ENCODE results near the gene AHRR. TPM values are rescaled to one million over a fixed set of nuclear protein-coding genes. Genes with fewer than 3 reads are reported as not detected.
"Not testable (repeated sequence)": the region's sequence is repeated elsewhere in the genome, so short reads cannot be mapped to it uniquely, and the experiment has no call there.

The AHRR gene
- total RNA-seq, 1 donor from 2014 or later = 23.9 TPM

DNA sequence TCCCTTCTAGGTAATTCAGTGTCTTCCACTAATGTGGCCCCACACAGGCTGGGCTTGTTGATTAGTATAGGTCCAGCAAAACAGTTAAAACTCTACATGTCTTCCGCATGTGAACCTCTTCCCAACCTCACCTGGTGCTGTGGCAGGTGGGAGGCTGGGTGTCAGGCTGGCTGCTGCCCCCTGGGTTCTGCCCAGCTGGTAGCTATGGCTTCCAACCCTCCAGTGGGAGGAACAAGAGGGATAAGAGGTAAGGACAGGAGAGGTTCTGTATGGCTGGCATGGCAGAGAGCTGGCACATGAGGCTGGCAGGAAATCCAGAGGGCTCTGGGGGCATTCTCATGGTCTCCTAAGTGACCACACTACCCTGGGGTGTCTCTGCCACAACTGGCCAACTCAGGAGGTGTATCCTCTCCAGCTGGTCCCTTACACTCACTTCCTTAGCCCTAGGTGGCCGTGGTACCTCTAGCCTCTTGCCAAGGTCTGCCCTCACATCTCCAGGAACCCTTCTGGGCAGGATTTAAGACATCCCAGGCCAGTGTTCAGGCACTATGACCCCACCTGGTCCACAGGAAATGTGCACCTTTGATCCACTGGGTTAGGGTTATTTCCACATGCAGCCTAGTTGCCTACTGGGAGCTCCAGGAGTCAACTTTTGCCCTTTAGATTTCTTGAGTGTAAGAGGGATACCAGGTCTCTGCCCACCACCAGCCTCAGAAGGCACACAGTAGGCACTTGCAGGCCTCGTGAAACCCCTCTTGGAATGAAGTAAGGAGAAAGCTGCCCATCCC lies 41.7 kb downstream of the AHRR start:
- DNase-seq (ENCODE audit: extremely low read depth, low read depth, low spot score) = no peak

DNA sequence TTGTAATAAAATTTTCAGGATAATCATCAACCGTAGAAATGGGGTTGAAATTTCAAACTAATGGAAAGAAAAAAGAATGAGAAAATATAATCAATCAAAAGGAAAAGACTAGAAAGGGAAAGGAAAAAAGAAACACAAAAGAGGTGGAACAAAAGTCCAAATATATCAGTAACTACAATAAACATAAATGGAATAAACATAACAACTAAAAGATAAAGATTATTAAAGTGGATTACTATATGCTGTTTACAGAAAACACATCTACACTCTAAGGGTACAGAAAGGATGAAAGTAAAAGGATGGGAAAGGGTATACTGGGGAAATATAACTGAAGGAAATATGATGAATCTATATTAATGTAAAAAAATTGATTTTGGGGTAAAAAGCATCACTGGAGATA lies 43.0 kb downstream of the AHRR start:
- no peak for DNase-seq (ENCODE audit: extremely low read depth, low read depth, low spot score)

- DNase-seq (ENCODE audit: extremely low read depth, low read depth, low spot score) = no peak
These were observed 45.2 kb downstream of the AHRR start for GRCh38 chr5:366541-367357.

DNA sequence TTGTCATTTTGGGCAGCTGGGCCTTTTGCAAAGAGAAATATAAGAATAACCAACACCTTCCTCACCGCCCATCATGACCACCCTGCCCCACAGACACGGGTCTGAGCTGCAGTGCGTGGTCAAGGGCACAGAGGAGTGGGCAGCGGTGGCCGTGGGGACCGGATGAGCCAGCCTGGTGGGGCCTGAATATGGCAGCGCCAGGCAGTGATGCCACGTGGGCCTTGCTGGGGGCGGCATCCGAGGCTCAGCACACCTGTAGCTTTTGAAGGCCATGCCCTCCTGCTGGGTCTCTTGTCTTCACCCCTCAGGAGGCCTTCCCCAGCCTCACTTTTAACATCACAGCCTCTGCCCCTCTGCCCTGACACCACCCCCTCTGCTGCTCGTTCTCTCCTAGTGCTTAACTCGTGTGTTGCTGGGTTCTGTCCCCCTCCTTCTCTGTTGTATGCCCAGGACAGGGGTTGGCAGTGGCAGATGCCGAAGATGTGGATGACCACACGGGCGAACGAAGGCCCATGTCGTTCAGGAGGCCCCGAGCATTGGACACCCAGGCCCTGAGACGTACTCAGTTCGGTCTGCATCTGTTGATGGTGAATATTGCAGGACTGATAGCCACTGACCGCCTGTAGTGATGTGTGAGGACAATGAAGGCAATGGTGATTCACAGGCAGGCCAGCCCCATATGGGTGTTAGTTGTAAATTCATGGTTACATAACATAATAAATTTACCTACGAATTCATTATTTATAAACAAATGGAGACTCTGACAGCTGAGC lies 46.0 kb downstream of the AHRR start:
- no peak for DNase-seq (ENCODE audit: extremely low read depth, low read depth, low spot score)

GRCh38 chr5:368183-369084 lies 46.9 kb downstream of the AHRR start:
- no peak for DNase-seq (ENCODE audit: extremely low read depth, low read depth, low spot score)

GRCh38 chr5:369151-369868 lies 47.8 kb downstream of the AHRR start:
- DNase-seq (ENCODE audit: extremely low read depth, low read depth, low spot score) = no peak

DNA sequence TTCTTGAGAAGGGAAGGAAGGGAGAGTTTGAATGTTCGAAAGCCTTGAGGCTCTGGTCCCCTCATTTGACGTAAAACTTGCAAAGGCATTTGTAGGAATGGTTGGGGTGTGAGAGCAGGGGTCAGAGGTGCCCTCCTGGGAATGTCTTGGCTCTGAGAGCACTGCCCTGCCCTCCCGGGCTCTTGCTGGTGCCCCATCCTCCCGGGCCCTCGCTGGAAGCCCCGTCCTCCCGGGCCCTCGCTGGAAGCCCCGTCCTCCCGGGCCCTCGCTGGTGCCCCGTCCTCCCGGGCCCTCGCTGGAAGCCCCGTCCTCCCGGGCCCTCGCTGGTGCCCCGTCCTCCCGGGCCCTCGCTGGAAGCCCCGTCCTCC lies 48.3 kb downstream of the AHRR start:
- not testable (repeated sequence) for DNase-seq (ENCODE audit: extremely low read depth, low read depth, low spot score)

GRCh38 chr5:370311-370958 lies 48.9 kb downstream of the AHRR start:
- DNase-seq (ENCODE audit: extremely low read depth, low read depth, low spot score) = no peak

DNA sequence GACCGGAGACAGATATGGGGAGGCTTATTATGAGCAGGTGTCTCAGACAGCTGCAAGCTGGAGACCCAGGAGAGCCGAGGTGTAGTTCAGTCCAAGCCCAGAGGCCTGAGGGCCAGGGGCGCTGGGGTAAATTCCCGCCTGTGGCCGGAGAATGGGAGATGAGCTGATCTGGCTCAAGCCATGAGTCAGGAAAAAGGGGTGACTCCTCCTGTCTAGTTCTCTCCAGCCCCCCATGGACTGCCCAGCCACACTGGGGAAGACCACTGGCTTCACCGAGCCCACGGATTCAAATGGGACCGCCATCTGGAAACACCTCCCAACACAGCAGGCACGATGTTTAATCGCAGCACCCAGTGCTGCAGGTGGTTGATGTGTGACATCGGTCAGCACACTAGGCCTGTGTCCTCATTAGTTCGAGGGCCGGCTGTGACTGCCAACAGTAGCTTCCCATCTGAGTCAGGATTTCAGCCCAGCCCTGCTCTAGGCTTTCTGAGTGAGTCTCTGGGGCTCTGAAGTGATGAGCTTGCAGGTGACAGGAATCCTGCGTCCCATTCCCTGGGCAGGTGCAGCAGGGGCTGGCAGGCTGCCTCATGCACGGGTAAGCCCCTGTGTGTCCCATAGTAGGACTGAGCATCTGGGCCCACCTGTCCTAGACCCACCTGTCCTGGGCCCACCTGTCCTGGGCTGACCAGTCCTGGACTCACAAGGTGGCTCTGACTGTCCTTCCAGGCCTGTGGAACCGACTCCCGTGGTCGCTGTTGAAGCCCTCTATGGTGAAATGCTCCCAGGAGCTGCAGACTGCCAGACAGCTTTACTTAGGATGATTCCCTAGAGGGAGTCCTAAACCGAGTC lies 49.7 kb downstream of the AHRR start:
- DNase-seq (ENCODE audit: extremely low read depth, low read depth, low spot score) = no peak

GRCh38 chr5:371811-372555 lies 50.5 kb downstream of the AHRR start:
- DNase-seq (ENCODE audit: extremely low read depth, low read depth, low spot score) = no peak

GRCh38 chr5:372556-372995 lies 51.1 kb downstream of the AHRR start:
- DNase-seq (ENCODE audit: extremely low read depth, low read depth, low spot score) = no peak

GRCh38 chr5:372996-373709 lies 51.6 kb downstream of the AHRR start:
- no peak for DNase-seq (ENCODE audit: extremely low read depth, low read depth, low spot score)

DNA sequence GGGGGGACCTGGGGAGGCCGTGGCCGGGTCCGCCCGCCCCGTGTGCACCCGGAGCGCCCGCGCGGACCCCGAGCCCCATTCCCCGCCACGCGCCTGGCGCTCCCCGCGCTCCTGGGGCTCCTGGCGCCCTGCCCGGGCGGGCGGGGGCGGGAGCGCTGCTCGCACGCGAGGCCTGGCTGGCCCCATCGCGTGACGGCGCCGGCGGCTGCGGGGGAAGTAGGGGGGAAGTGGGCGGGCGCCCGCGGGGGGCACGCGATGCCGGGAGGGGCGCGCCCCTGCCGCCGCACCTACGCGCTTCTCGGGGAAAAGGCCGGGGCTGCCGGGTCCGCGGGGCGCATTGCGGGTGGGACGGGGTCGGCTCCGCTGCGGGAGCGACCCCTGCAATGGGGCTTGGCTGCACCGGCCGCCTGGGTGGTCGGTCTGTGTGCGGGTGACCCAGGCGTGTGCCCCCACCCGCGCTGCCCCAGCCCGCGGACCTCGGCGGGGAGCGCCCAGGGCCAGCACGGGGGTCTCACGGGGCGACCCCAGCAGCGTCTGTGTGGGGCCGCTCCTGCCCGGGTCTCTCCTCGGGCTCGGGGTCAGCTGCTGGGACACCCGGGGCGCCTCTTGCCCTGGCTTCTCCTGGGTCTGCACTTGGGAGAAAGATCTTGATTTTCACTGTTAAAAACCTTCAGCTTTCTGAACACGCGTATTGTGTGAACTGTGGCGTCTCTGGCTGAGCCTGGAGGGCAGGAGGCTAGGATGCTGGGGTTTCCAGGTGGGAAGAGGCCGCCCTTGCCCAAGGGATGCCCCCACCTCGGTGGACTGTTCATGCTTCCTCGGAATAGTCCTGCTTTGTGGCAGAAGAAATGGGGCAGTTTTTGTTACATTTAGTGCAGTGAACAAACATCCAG lies 52.4 kb downstream of the AHRR start:
- no peak for DNase-seq (ENCODE audit: extremely low read depth, low read depth, low spot score)

GRCh38 chr5:374631-375335 lies 53.3 kb downstream of the AHRR start:
- DNase-seq (ENCODE audit: extremely low read depth, low read depth, low spot score) = no peak

DNA sequence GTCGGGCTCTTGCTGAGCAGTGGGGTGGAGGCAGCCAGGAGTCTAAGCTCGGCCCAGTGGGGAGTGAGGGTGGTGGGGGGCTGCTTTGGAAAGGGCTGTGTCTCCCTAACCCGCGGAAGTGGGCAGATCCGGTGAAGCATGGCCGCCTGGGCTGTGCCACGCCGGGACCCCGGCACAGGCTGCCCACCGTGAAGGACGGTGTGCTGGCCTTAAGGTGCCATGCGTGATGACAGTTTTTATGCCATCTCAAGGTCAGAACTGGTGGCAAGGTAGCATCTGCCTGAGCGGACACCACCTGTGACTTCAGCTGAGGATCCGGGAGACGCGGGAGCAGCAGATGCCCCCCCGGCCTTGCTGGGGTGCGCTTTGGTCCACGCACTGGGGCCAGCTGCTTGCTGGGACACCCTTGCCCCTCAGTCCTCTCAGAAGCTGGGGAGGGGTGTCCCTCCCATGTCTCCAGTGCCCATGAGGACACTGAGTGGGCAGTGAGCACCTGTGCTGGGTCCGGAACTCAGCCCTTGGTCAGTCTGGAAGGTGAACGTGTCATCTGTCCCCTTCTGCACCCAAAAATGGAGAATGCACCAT lies 53.9 kb downstream of the AHRR start:
- no peak for DNase-seq (ENCODE audit: extremely low read depth, low read depth, low spot score)
